HEK293 (cell line): ENCODE measurements around the gene KRTAP24-1.
A peak's percentile ranks its signal among the peaks of the same experiment; 100 is the strongest.

ENCODE experiments used
- CTCF ChIA-PET: fragments of 350-600 bp; formaldehyde crosslinking; extraction: SDS; loops from one replicate; lab custom pipeline; 2021; ENCODE audit warnings: antibody characterized with exemption; lab: Yijun Ruan, JAX
- POLR2A ChIA-PET: fragments of 300-600 bp; formaldehyde crosslinking; extraction: SDS; loops from one replicate; lab custom pipeline; 2020; ENCODE audit warnings: antibody characterized with exemption, inconsistent platforms; lab: Yijun Ruan, JAX
- H3K27ac ChIP-seq: fragments of 200-500 bp; sonication (Bioruptor generic); 2 replicates; pipeline ENCODE4 v1.5.1; 2014; ENCODE audit warnings: low read depth, low read length, control low read depth, inconsistent platforms; ENCODE audit errors: extremely low read depth
- H3K36me3 ChIP-seq, 2 experiments: fragments of 200-500 bp in 1 of 2; sonication (Bioruptor generic) in 1 of 2; 1 replicate in 1 of 2; 2 replicates in 1 of 2; pipeline ENCODE4 v1.5.1; 2014 to 2017; ENCODE audit warnings: inconsistent platforms in 2 of 2, low read length in 2 of 2; ENCODE audit not compliant: control insufficient read depth in 2 of 2, insufficient read depth in 1 of 2
- H3K4me1 ChIP-seq: fragments of 200-500 bp; sonication (Bioruptor generic); 2 replicates; pipeline ENCODE4 v1.5.1; 2014; ENCODE audit warnings: mild to moderate bottlenecking, low read length, inconsistent platforms; ENCODE audit not compliant: control insufficient read depth, insufficient read depth
- H3K4me3 ChIP-seq: 2 replicates; pipeline ENCODE4 v1.5.1; 2011; ENCODE audit warnings: low read depth, mild to moderate bottlenecking, control low read depth, low read length, moderate library complexity
- H3K9me3 ChIP-seq: fragments of 200-500 bp; sonication (Bioruptor generic); 2 replicates; pipeline ENCODE4 v1.5.1; 2014; ENCODE audit warnings: low read depth, low read length, inconsistent platforms; ENCODE audit not compliant: control insufficient read depth, insufficient read depth
- GLI2 ChIP-seq: fragments of 450-650 bp; formaldehyde crosslinking; IDR thresholded peaks from 2 replicates; pipeline ENCODE4; 2017; ENCODE audit warnings: missing biosample characterization, missing genetic modification characterization, low read depth, borderline replicate concordance
- HOXC10 ChIP-seq: sonication (generic); formaldehyde crosslinking; IDR thresholded peaks from 2 replicates; pipeline ENCODE4 v1.8.1; 2023; ENCODE audit warnings: mild to moderate bottlenecking, missing genetic modification reagents
- PRDM1 ChIP-seq: fragments of 450-650 bp; formaldehyde crosslinking; IDR thresholded peaks from 2 replicates; pipeline ENCODE4; 2016; ENCODE audit warnings: missing biosample characterization, missing genetic modification characterization
- SCRT2 ChIP-seq: fragments of 450-650 bp; formaldehyde crosslinking; IDR thresholded peaks from 2 replicates; pipeline ENCODE4 v1.5.1; 2016; ENCODE audit warnings: missing biosample characterization, missing genetic modification characterization
- ZBTB8A ChIP-seq: fragments of 450-650 bp; formaldehyde crosslinking; IDR thresholded peaks from 2 replicates; pipeline ENCODE4 v1.5.1; 2016; ENCODE audit warnings: missing biosample characterization, missing genetic modification characterization
- ZNF112 ChIP-seq: fragments of 450-650 bp; formaldehyde crosslinking; IDR thresholded peaks from 2 replicates; pipeline ENCODE4 v1.5.0; 2017; ENCODE audit warnings: missing biosample characterization, missing genetic modification characterization
- ZNF140 ChIP-seq: fragments of 450-650 bp; formaldehyde crosslinking; IDR thresholded peaks from 2 replicates; pipeline ENCODE4 v1.5.1; 2016; ENCODE audit warnings: missing biosample characterization, missing genetic modification characterization
- ZNF248 ChIP-seq: fragments of 450-650 bp; formaldehyde crosslinking; IDR thresholded peaks from 2 replicates; pipeline ENCODE4 v1.5.1; 2017; ENCODE audit warnings: missing biosample characterization, missing genetic modification characterization
- ZNF558 ChIP-seq: fragments of 450-650 bp; formaldehyde crosslinking; IDR thresholded peaks from 2 replicates; pipeline ENCODE4 v1.5.1; 2016; ENCODE audit warnings: missing biosample characterization, missing genetic modification characterization
- ZSCAN30 ChIP-seq: fragments of 450-650 bp; IDR thresholded peaks from 2 replicates; pipeline ENCODE4 v1.5.1; 2018; ENCODE audit warnings: missing biosample characterization, mild to moderate bottlenecking, missing genetic modification characterization, moderate library complexity
- TF ChIP-seq, protein P1 (sequence below): fragments of 450-650 bp; formaldehyde crosslinking; IDR thresholded peaks from 2 replicates; pipeline ENCODE4 v1.5.1; 2016; ENCODE audit warnings: missing biosample characterization, missing genetic modification characterization

Gene KRTAP24-1

DNA sequence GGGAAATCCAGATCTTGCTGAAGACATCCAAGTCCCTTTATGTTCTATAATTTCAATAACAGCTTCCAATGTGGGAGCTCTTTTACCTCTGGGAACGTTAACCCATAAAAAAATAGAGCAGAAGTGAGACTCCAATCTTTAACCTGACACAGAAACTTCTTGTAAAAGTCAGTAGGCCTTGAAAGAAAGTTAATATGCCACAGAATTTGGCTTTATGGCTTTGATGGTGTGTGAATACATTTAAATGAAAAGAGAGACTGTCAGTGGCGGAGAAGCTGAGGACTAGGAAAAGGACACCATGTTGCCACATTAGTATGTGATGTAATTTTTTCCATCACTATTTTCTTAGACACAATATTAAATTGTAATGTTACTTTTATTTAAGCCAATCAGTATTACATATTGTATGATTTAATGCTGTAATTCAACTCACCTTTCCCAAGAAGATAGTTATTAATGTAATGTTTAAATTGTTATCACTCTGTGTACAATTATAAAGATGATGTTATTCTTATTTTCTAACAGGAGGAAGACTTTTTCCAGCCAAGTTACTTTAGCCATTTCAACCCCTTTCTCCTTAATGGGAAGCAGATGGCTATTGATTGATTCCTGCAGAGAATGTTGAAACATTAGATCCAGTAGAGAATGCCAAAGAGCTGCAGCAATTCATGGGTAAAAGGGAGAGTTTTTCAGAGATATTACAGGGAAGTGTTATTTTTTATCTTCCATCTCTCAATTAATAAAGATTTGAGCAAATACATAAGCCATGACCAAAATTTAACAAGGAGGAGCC lies 49.3 kb downstream of the KRTAP24-1 start (continued):
- TF ChIP-seq, protein P1, sequence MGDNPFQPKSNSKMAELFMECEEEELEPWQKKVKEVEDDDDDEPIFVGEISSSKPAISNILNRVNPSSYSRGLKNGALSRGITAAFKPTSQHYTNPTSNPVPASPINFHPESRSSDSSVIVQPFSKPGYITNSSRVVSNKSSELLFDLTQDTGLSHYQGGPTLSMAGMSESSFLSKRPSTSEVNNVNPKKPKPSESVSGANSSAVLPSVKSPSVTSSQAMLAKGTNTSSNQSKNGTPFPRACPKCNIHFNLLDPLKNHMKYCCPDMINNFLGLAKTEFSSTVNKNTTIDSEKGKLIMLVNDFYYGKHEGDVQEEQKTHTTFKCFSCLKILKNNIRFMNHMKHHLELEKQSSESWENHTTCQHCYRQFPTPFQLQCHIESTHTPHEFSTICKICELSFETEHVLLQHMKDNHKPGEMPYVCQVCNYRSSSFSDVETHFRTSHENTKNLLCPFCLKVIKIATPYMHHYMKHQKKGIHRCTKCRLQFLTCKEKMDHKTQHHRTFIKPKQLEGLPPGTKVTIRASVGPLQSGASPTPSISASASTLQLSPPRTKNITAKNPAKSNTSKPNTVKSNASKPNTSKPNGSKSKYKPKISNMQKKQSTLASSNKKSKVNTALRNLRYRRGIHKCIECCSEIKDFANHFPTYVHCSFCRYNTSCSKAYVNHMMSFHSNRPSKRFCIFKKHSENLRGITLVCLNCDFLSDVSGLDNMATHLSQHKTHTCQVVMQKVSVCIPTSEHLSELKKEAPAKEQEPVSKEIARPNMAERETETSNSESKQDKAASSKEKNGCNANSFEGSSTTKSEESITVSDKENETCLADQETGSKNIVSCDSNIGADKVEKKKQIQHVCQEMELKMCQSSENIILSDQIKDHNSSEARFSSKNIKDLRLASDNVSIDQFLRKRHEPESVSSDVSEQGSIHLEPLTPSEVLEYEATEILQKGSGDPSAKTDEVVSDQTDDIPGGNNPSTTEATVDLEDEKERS = no peak
- no peak for TF ChIP-seq ZBTB8A (tag by site-specific recombination)
- TF ChIP-seq ZNF140 (tag by site-specific recombination) = no peak
- TF ChIP-seq ZNF112 (tag by site-specific recombination) = no peak
- TF ChIP-seq PRDM1 (tag by site-specific recombination) = no peak
- TF ChIP-seq HOXC10 (CRISPR knock-in tag) = no peak
- TF ChIP-seq GLI2 (tag by site-specific recombination) = no peak

DNA sequence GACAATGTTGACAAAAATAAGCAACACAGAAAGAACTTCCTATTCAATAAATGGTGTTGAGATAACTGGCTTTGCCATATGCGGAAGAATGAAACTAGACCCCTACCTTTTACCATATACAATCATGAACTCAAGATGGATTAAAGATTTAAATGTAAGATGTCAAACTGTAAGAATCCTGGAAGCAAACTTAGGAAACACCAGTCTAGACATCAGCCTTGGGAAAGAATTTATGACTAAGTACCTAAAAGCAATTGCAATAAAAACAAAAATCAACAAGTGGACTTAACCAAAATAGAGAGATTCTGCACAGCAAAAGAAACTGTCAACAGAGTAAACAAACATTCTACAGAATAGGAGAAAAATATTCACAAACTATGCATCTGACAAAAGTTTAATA lies 50.7 kb downstream of the KRTAP24-1 start:
- Histone ChIP-seq H3K4me1 (no peaks in the 10 kb centered on the region), H3K4me3 (no peak overlapping the region), H3K36me3 (no peaks in the 10 kb centered on the region), H3K9me3 (no peaks in the 10 kb centered on the region; the same call in 1 of the 2 replicates), H3K27ac (no peak overlapping the region)
- CTCF ChIA-PET = no interaction called here
- TF ChIP-seq ZSCAN30 (no peak), ZNF558 (tag by site-specific recombination) (no peak), ZNF248 (tag by site-specific recombination) (no peak), SCRT2 (tag by site-specific recombination) (peak; percentile 50)
- POLR2A ChIA-PET = no interaction called here
